CD8-positive, alpha-beta memory T cell (primary cell): ENCODE measurements around the gene RNPEP. TPM values are rescaled to one million over a fixed set of nuclear protein-coding genes. Genes with fewer than 3 reads are reported as not detected.

Experiments
- CTCF ChIA-PET: fragments of 350-600 bp; sonication (Branson Sonifier 250); formaldehyde crosslinking; loops from one replicate; lab custom pipeline; 2021; ENCODE audit warnings: antibody characterized with exemption; lab: Charles Lee
- POLR2A ChIA-PET: fragments of 350-600 bp; sonication (Branson Sonifier 250); formaldehyde crosslinking; loops from one replicate; lab custom pipeline; 2021; ENCODE audit warnings: antibody characterized with exemption; lab: Charles Lee
- DNase-seq, 5 donors: peaks; one replicate each; pipeline versions ENCODE4 v3.0.0 to v3.0.0-alpha.2; 2020 to 2022; ENCODE audit warnings: mixed read lengths in 1 of 5
- H3K27ac ChIP-seq: one replicate; pipeline ENCODE4 v1.7.0; 2013; ENCODE audit warnings: low read depth, mild to moderate bottlenecking, low read length, moderate library complexity
- H3K27me3 ChIP-seq: 2 replicates; pipeline ENCODE4 v1.7.0; 2013; ENCODE audit warnings: low read length, mild to moderate bottlenecking; ENCODE audit not compliant: insufficient read depth, poor library complexity, severe bottlenecking
- H3K36me3 ChIP-seq: 2 replicates; pipeline ENCODE4 v1.7.0; 2013; ENCODE audit warnings: mild to moderate bottlenecking, low read length, moderate library complexity; ENCODE audit not compliant: insufficient read depth
- H3K4me1 ChIP-seq: 2 replicates; pipeline ENCODE4 v1.7.0; 2013; ENCODE audit warnings: mild to moderate bottlenecking, low read length, moderate library complexity; ENCODE audit not compliant: insufficient read depth
- H3K4me3 ChIP-seq: 2 replicates; pipeline ENCODE4 v1.7.0; 2013; ENCODE audit warnings: mild to moderate bottlenecking, low read length
- H3K9me3 ChIP-seq: 2 replicates; pipeline ENCODE4 v1.7.0; 2013; ENCODE audit warnings: mild to moderate bottlenecking, low read length
- H3K27ac Mint-ChIP-seq, 8 donors: one replicate each; pipeline ENCODE4 v1.8.0; 2020 to 2021; ENCODE audit warnings: mixed read lengths in 8 of 8, mild to moderate bottlenecking in 6 of 8, inconsistent platforms in 3 of 8, moderate library complexity in 3 of 8
- H3K27me3 Mint-ChIP-seq, 2 donors: one replicate each; pipeline ENCODE4 v1.8.0; 2020 to 2021; ENCODE audit warnings: mixed read lengths in 2 of 2, mild to moderate bottlenecking in 1 of 2, moderate library complexity in 1 of 2
- H3K36me3 Mint-ChIP-seq, 3 donors: one replicate each; pipeline ENCODE4 v1.8.0; 2020 to 2021; ENCODE audit warnings: mixed read lengths in 3 of 3, inconsistent platforms in 1 of 3, mild to moderate bottlenecking in 1 of 3
- H3K4me1 Mint-ChIP-seq, 3 donors: one replicate each; pipeline ENCODE4 v1.8.0; 2020 to 2021; ENCODE audit warnings: mixed read lengths in 3 of 3, inconsistent platforms in 1 of 3, mild to moderate bottlenecking in 1 of 3
- H3K4me3 Mint-ChIP-seq, 7 donors: one replicate each; pipeline ENCODE4 v1.8.0; 2020 to 2021; ENCODE audit warnings: mixed read lengths in 7 of 7, mild to moderate bottlenecking in 6 of 7, moderate library complexity in 4 of 7, inconsistent platforms in 2 of 7
- H3K9me3 Mint-ChIP-seq, 5 donors: one replicate each; pipeline ENCODE4 v1.8.0; 2020 to 2022; ENCODE audit warnings: mixed read lengths in 5 of 5, mild to moderate bottlenecking in 3 of 5, moderate library complexity in 2 of 5, inconsistent platforms in 1 of 5
- polyA plus RNA-seq: library from polyadenylated mRNA; unstranded; fragments of 300-500 nt; fragmentation: Illumina TruSeq; gene quantifications from one replicate; pipeline ENCODE4 v1.2.3, GENCODE V29; 2021
- total RNA-seq, 2 experiments: library from RNA; stranded (reverse); gene quantifications; one replicate each; pipeline ENCODE4 v1.2.3, GENCODE V29; 2021

Gene RNPEP
- total and polyA plus RNA-seq, 3 experiments from 2014 or later, result 30.5 to 36.3 (median 33.2) TPM

- Histone ChIP-seq H3K27me3 (no peaks in the 10 kb centered on the region), H3K4me3 (no peak overlapping the region), H3K9me3 (no peaks in the 10 kb centered on the region), H3K36me3 (peaks cover 16% of the 10 kb centered on the region), H3K4me1 (peaks cover 5% of the 10 kb centered on the region), H3K27ac (no peak overlapping the region)
- no peak overlapping the region for H3K4me3 Mint-ChIP-seq
- H3K4me1 Mint-ChIP-seq, result peaks cover 17 to 23% (median 21%) of the 10 kb centered on the region in 3 donors
- POLR2A ChIA-PET, result no interaction called here
- no peak overlapping the region for H3K27ac Mint-ChIP-seq
- H3K9me3 Mint-ChIP-seq, result no peaks in the 10 kb centered on the region
- DNase-seq, result no peak
- peaks cover 7 to 54% (median 16%) of the 10 kb centered on the region in 3 donors for H3K36me3 Mint-ChIP-seq
- peaks cover 0 to 2% of the 10 kb centered on the region in 2 donors for H3K27me3 Mint-ChIP-seq
- CTCF ChIA-PET, result interaction anchor here (2.2 kb wide), 1 partner anchor 11 kb away, joined by 7 read pairs; no protein-coding TSS in a partner anchor
Measured at GRCh38 chr1:201988601-201989000, 6.2 kb downstream of the RNPEP start.

- POLR2A ChIA-PET, result no interaction called here
- peaks cover 10 to 13% (median 11%) of the 10 kb centered on the region in 3 donors for H3K4me1 Mint-ChIP-seq
- no peak overlapping the region for H3K27ac ChIP-seq
- no peaks in the 10 kb centered on the region for H3K4me1 ChIP-seq
- peaks cover 0 to 2% of the 10 kb centered on the region in 2 donors for H3K27me3 Mint-ChIP-seq
- no peak overlapping the region for H3K27ac Mint-ChIP-seq
- DNase-seq, result no peak
- CTCF ChIA-PET, result interaction anchor here (2.2 kb wide), 1 partner anchor 10 kb away, joined by 7 read pairs; no protein-coding TSS in a partner anchor
- H3K9me3 ChIP-seq, result no peaks in the 10 kb centered on the region
- peaks cover 11 to 63% (median 24%) of the 10 kb centered on the region in 3 donors for H3K36me3 Mint-ChIP-seq
- no peak overlapping the region for H3K4me3 Mint-ChIP-seq
- H3K9me3 Mint-ChIP-seq, result no peaks in the 10 kb centered on the region
- H3K4me3 ChIP-seq, result no peak overlapping the region
- no peaks in the 10 kb centered on the region for H3K27me3 ChIP-seq
- H3K36me3 ChIP-seq, result peaks cover 16% of the 10 kb centered on the region
Measured at GRCh38 chr1:201989354-201990128, 7.1 kb downstream of the RNPEP start.

DNA sequence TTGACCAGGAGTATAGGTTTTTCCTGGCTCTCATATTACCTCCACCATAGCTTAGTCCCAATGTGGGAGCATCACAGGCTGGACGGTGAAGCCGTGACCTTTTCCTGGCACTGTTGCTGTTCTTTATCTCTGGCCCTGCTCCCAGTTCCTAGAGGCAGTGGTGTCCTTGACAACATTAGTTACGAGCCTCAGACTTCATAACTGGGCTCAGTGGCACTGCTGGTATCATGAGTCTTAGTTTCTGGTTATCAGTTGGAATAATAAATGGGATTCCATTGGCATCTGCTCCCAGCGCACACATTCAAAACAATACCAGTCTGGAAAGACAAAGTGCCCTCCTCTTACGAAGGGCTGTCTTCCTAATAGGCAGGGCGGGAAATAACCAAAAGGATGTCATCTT lies 8.0 kb downstream of the RNPEP start:
- Histone ChIP-seq H3K9me3 (no peaks in the 10 kb centered on the region), H3K4me3 (no peak overlapping the region), H3K4me1 (no peaks in the 10 kb centered on the region), H3K27ac (no peak overlapping the region), H3K36me3 (peaks cover 16% of the 10 kb centered on the region), H3K27me3 (no peaks in the 10 kb centered on the region)
- ChIA-PET CTCF (no interaction called here), POLR2A (no interaction called here)
- H3K27ac Mint-ChIP-seq, result no peak overlapping the region
- no peak overlapping the region for H3K4me3 Mint-ChIP-seq
- peaks cover 0 to 2% of the 10 kb centered on the region in 2 donors for H3K27me3 Mint-ChIP-seq
- peaks cover 6 to 8% (median 7%) of the 10 kb centered on the region in 3 donors for H3K4me1 Mint-ChIP-seq
- H3K9me3 Mint-ChIP-seq, result no peaks in the 10 kb centered on the region
- DNase-seq, result no peak
- peaks cover 11 to 70% (median 24%) of the 10 kb centered on the region in 3 donors for H3K36me3 Mint-ChIP-seq

DNA sequence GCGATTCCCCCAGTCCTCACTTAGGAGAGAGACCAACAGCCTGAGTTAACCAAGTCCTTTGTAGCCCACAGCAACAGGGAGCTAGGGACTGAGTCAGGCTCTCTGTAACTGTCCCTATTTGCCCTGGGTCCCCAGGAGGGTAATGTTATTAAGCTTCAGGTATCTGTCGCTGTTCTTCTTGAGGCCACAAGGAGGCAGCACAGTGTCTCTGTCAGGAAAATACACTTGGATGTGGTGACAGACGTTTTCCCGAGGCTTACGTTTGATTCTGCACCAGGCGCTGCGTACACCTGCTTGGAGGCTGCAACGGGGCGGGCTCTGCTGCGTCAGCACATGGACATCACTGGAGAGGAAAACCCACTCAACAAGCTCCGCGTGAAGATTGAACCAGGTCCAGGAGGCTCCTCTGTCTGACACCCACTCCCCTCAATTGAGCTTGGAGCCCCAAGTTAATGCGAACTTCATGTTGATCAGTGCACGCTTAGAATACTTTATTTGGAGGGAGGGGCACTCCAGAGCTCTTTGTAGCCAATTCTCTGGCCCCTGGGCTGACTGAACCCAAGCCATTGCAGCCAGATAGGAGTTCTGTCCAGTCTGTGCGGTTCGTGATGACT lies 17.3 kb downstream of the RNPEP start:
- no peaks in the 10 kb centered on the region for H3K27me3 Mint-ChIP-seq
- CTCF ChIA-PET, result interaction anchor here (0.9 to 1.8 kb wide), 11 partner anchors 8 to 136 kb away, joined by 3 to 15 read pairs (median 5); partner anchors contain the start of genes ELF3, RNPEP and TIMM17A
- H3K9me3 Mint-ChIP-seq, result no peaks in the 10 kb centered on the region
- H3K27ac ChIP-seq, result no peak overlapping the region
- H3K9me3 ChIP-seq, result no peaks in the 10 kb centered on the region
- DNase-seq, result peak in 1 of 5 donors; percentile 4
- no peaks in the 10 kb centered on the region for H3K27me3 ChIP-seq
- H3K4me1 ChIP-seq, result no peaks in the 10 kb centered on the region
- H3K27ac Mint-ChIP-seq, result peak overlapping the region in 1 of 8 donors; percentile 58
- H3K36me3 ChIP-seq, result peaks cover 36% of the 10 kb centered on the region
- POLR2A ChIA-PET, result interaction anchor here (1.3 kb wide), 1 partner anchor 17 kb away, joined by 6 read pairs; the partner anchor contains the start of gene RNPEP
- H3K4me1 Mint-ChIP-seq, result no peaks in the 10 kb centered on the region
- no peak overlapping the region for H3K4me3 ChIP-seq
- H3K4me3 Mint-ChIP-seq, result no peak overlapping the region
- peaks cover 0 to 87% (median 38%) of the 10 kb centered on the region in 3 donors for H3K36me3 Mint-ChIP-seq

GRCh38 chr1:202002507-202002906 lies 20.1 kb downstream of the RNPEP start:
- no peaks in the 10 kb centered on the region for H3K9me3 ChIP-seq
- no peaks in the 10 kb centered on the region for H3K27me3 ChIP-seq
- no peaks in the 10 kb centered on the region for H3K4me1 Mint-ChIP-seq
- no peak overlapping the region for H3K27ac ChIP-seq
- no peak overlapping the region for H3K4me3 Mint-ChIP-seq
- H3K4me1 ChIP-seq, result no peaks in the 10 kb centered on the region
- ChIA-PET CTCF (interaction anchor here (1.4 kb wide), 1 partner anchor 133 kb away, joined by 3 read pairs; no protein-coding TSS in a partner anchor), POLR2A (no interaction called here)
- H3K36me3 Mint-ChIP-seq, result peaks cover 10 to 85% (median 29%) of the 10 kb centered on the region in 3 donors
- H3K36me3 ChIP-seq, result peaks cover 29% of the 10 kb centered on the region
- H3K4me3 ChIP-seq, result no peak overlapping the region
- H3K9me3 Mint-ChIP-seq, result no peaks in the 10 kb centered on the region
- no peaks in the 10 kb centered on the region for H3K27me3 Mint-ChIP-seq
- H3K27ac Mint-ChIP-seq, result no peak overlapping the region
- DNase-seq, result no peak

DNA sequence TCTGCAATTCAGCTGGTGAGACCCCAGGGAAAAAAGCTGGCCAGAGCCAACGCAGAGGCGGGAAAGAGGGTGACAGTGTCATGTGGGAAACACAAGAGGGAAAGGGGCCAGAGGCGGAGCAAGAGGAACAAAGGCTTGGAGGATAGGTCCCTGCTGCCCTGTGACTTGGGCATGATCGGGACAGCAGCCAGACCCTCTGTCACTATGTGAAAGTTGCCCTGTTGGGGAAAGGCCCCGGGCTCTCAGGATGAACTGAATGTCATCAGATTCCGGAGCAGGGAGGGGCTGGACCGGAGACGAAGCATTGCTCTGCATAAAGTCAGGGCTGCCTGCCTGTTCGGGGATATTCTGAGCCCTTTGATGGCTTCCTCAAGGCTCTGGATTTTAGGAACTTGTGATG lies 22.3 kb downstream of the RNPEP start:
- no peak for DNase-seq
- CTCF ChIA-PET, result no interaction called here
- H3K27me3 Mint-ChIP-seq, result no peaks in the 10 kb centered on the region
- POLR2A ChIA-PET, result no interaction called here
- no peaks in the 10 kb centered on the region for H3K27me3 ChIP-seq
- H3K9me3 Mint-ChIP-seq, result no peaks in the 10 kb centered on the region
- H3K4me3 Mint-ChIP-seq, result no peak overlapping the region
- no peak overlapping the region for H3K4me3 ChIP-seq
- no peak overlapping the region for H3K27ac Mint-ChIP-seq
- H3K9me3 ChIP-seq, result no peaks in the 10 kb centered on the region
- peaks cover 29% of the 10 kb centered on the region for H3K36me3 ChIP-seq
- H3K36me3 Mint-ChIP-seq, result peaks cover 10 to 72% (median 29%) of the 10 kb centered on the region in 3 donors
- H3K27ac ChIP-seq, result no peak overlapping the region
- H3K4me1 Mint-ChIP-seq, result peaks cover 0 to 2% (median 0%) of the 10 kb centered on the region in 3 donors
- H3K4me1 ChIP-seq, result no peaks in the 10 kb centered on the region

GRCh38 chr1:202005958-202006357 lies 23.5 kb downstream of the RNPEP start:
- H3K4me1 ChIP-seq, result no peaks in the 10 kb centered on the region
- POLR2A ChIA-PET, result no interaction called here
- H3K4me3 ChIP-seq, result no peak overlapping the region
- H3K36me3 Mint-ChIP-seq, result peaks cover 10 to 60% (median 22%) of the 10 kb centered on the region in 3 donors
- peak overlapping the region in 1 of 8 donors; percentile 24 for H3K27ac Mint-ChIP-seq
- H3K4me3 Mint-ChIP-seq, result no peak overlapping the region
- CTCF ChIA-PET, result no interaction called here
- H3K4me1 Mint-ChIP-seq, result peaks cover 0 to 2% (median 0%) of the 10 kb centered on the region in 3 donors
- no peak for DNase-seq
- no peak overlapping the region for H3K27ac ChIP-seq
- no peaks in the 10 kb centered on the region for H3K27me3 Mint-ChIP-seq
- H3K36me3 ChIP-seq, result peaks cover 28% of the 10 kb centered on the region
- H3K9me3 Mint-ChIP-seq, result no peaks in the 10 kb centered on the region
- no peaks in the 10 kb centered on the region for H3K27me3 ChIP-seq
- no peaks in the 10 kb centered on the region for H3K9me3 ChIP-seq

- Histone ChIP-seq H3K27me3 (no peaks in the 10 kb centered on the region), H3K27ac (peak overlapping the region; percentile 40), H3K4me1 (no peaks in the 10 kb centered on the region), H3K9me3 (no peaks in the 10 kb centered on the region), H3K36me3 (peaks cover 18% of the 10 kb centered on the region), H3K4me3 (no peak overlapping the region)
- Mint-ChIP-seq H3K27ac (peak overlapping the region in 1 of 8 donors; percentile 63), H3K9me3 (no peaks in the 10 kb centered on the region), H3K27me3 (no peaks in the 10 kb centered on the region), H3K4me1 (peaks cover 0 to 2% (median 0%) of the 10 kb centered on the region in 3 donors), H3K36me3 (peaks cover 10 to 49% (median 18%) of the 10 kb centered on the region in 3 donors), H3K4me3 (no peak overlapping the region)
- no peak for DNase-seq
- POLR2A ChIA-PET, result no interaction called here
- CTCF ChIA-PET, result interaction anchor here (1.1 to 2.0 kb wide), 2 partner anchors 8 to 128 kb away, joined by 5 to 6 read pairs; no protein-coding TSS in a partner anchor
Measured at GRCh38 chr1:202007304-202007703, 24.9 kb downstream of the RNPEP start.
